Left renal pelvis (tissue), 4 donors: Measurements from ENCODE around the gene HCAR1. TPM values are rescaled to one million over a fixed set of nuclear protein-coding genes. Genes with fewer than 3 reads are reported as not detected.

Experiments used
- polyA plus RNA-seq, 4 donors: library from polyadenylated mRNA; unstranded; fragments of 120-200 nt; gene quantifications; one replicate each; pipeline ENCODE4 v1.2.1, GENCODE V29; 2013; ENCODE audit not compliant: insufficient read length in 4 of 4

Gene HCAR1
- polyA plus RNA-seq, 4 donors: 2.5 to 7.8 (median 3.1) TPM

Other genes starting within 250 kb of the HCAR1 start
- 10 to 100 TPM; 34.1 to 51.8 (median 41.8) TPM for gene ZCCHC8, start 229.9 kb downstream of the HCAR1 start, polyA plus RNA-seq
- 100 to 1,000 TPM; 141 to 222 (median 210) TPM for gene RSRC2, start 203.9 kb downstream of the HCAR1 start, polyA plus RNA-seq
- 10 to 100 TPM; 30.8 to 53.9 (median 33.2) TPM for gene KNTC1, start 203.6 kb downstream of the HCAR1 start, polyA plus RNA-seq
- gene HCAR2, start 27.5 kb downstream of the HCAR1 start, polyA plus RNA-seq: under 1 TPM; 0.19 to 0.98 (median 0.49) TPM
- under 1 TPM; 0.27 to 0.74 (median 0.39) TPM for gene HCAR3, start 14.0 kb downstream of the HCAR1 start, polyA plus RNA-seq
- 10 to 100 TPM; 76.4 to 94.5 (median 93.6) TPM for gene DENR, start 22.0 kb upstream of the HCAR1 start, polyA plus RNA-seq
- under 1 TPM; 0.32 to 0.83 (median 0.39) TPM for gene CCDC62, start 43.7 kb upstream of the HCAR1 start, polyA plus RNA-seq
- gene HIP1R, start 104.6 kb upstream of the HCAR1 start, polyA plus RNA-seq: 100 to 1,000 TPM in 1 of 4 donors, 10 to 100 TPM in 3; 15.6 to 103 (median 60.4) TPM
- gene VPS37B, start 165.3 kb upstream of the HCAR1 start, polyA plus RNA-seq: 10 to 100 TPM; 16.8 to 28.6 (median 23.7) TPM
- gene ABCB9, start 235.6 kb upstream of the HCAR1 start, polyA plus RNA-seq: 1 to 10 TPM; 2.6 to 9.8 (median 5.0) TPM
- 10 to 100 TPM in 3 of 4 donors, 1 to 10 TPM in 1; 10.0 to 22.9 (median 13.8) TPM for gene OGFOD2, start 244.4 kb upstream of the HCAR1 start, polyA plus RNA-seq
- gene ARL6IP4, start 249.8 kb upstream of the HCAR1 start, polyA plus RNA-seq: 100 to 1,000 TPM; 125 to 204 (median 146) TPM